ENCODE measurements around the gene TNIK.

Gene TNIK

DNA sequence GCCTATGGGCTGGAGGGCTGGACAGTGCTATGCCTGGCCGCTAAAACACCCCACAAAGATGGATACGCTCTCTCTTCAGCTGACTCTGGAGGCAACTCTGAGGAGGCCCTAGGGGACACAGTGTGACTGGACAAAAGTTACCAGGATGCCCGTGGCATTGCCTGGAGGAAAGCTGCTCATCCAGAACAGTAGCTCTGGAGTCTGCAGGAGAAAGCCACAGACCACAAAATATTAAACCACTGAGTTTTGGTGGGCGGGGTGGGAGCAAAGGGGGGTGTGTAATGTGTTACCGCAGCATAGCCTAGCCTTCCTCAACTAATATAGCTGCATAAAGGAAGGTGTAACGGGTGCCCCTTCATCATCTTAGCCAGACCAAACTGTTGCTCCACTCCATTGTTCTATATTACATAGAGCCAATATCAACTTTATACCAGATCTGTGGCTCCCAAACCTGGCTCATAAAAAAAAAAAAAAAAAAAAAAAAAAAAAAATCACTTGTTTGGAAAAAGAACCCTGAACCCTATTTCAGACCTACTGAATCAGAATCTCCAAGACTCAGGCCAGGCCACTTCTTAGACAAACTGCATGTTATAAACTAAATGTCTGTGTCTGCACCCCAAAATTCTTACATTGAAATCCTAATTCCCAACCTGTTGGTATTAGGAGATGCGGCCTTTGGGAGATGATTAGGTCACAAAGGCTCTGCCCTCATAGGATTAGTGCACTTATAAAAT, 132.6 kb downstream of the TNIK start:
- TF ChIP-seq SIN3A (IDR thresholded peaks at IDR 0.05; ENCODE audit: borderline replicate concordance, insufficient read depth, low read length) (no peak), POLR2AphosphoS5 (IDR thresholded peaks at IDR 0.05; ENCODE audit: low read depth, low read length) (no peak), TAF1 (IDR thresholded peaks at IDR 0.05; ENCODE audit: borderline replicate concordance, insufficient read depth, low read length) (no peak), FOXP2 (optimal IDR thresholded peaks at IDR 0.05; ENCODE audit: borderline replicate concordance, extremely low read depth, extremely low read length, insufficient read depth) (no peak)
- TF ChIP-seq, protein P1, sequence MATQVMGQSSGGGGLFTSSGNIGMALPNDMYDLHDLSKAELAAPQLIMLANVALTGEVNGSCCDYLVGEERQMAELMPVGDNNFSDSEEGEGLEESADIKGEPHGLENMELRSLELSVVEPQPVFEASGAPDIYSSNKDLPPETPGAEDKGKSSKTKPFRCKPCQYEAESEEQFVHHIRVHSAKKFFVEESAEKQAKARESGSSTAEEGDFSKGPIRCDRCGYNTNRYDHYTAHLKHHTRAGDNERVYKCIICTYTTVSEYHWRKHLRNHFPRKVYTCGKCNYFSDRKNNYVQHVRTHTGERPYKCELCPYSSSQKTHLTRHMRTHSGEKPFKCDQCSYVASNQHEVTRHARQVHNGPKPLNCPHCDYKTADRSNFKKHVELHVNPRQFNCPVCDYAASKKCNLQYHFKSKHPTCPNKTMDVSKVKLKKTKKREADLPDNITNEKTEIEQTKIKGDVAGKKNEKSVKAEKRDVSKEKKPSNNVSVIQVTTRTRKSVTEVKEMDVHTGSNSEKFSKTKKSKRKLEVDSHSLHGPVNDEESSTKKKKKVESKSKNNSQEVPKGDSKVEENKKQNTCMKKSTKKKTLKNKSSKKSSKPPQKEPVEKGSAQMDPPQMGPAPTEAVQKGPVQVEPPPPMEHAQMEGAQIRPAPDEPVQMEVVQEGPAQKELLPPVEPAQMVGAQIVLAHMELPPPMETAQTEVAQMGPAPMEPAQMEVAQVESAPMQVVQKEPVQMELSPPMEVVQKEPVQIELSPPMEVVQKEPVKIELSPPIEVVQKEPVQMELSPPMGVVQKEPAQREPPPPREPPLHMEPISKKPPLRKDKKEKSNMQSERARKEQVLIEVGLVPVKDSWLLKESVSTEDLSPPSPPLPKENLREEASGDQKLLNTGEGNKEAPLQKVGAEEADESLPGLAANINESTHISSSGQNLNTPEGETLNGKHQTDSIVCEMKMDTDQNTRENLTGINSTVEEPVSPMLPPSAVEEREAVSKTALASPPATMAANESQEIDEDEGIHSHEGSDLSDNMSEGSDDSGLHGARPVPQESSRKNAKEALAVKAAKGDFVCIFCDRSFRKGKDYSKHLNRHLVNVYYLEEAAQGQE (IDR thresholded peaks at IDR 0.05; ENCODE audit: insufficient read depth in 1 of 2, low read depth in 2 of 2, low read length in 2 of 2), result no peak

DNA sequence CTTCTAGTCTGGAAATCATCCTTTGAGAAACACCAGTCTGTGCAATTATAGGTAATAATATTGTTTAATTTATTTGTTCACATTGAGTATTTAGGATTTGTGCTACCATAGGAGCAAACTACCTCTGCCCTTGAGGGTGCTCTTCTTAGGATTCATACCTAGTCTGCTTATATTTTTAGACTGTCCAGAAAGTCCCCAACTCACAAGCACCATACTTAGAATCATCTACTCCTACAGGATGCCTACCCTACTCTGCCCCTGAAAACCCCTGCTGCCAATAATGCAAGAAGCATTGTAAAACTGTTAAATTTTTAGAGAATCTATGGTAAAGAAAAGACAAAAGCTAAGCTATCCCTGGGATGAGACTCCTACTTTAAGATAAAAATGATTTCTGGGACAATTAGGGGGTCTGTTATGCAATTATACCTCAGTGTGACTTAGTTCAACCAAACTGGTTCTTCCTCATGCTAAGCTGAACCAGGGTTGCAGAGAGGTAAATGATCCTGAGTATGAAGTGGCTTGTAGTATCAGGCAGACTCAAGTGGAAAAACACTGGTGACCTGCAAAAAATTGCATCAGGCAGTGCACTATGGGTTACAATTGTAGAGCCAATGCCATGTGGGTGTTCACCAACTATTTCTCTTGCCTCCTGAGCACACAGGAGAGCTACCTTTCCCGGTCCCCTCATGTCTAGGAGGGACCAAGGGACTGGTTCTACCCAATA, 133.3 kb downstream of the TNIK start:
- TF ChIP-seq POLR2AphosphoS5 (IDR thresholded peaks at IDR 0.05; ENCODE audit: low read depth, low read length) (no peak), FOXP2 (optimal IDR thresholded peaks at IDR 0.05; ENCODE audit: borderline replicate concordance, extremely low read depth, extremely low read length, insufficient read depth) (no peak), TAF1 (IDR thresholded peaks at IDR 0.05; ENCODE audit: borderline replicate concordance, insufficient read depth, low read length) (no peak), SIN3A (IDR thresholded peaks at IDR 0.05; ENCODE audit: borderline replicate concordance, insufficient read depth, low read length) (no peak)
- TF ChIP-seq, protein P1 (IDR thresholded peaks at IDR 0.05; ENCODE audit: insufficient read depth in 1 of 2, low read depth in 2 of 2, low read length in 2 of 2), result no peak

DNA sequence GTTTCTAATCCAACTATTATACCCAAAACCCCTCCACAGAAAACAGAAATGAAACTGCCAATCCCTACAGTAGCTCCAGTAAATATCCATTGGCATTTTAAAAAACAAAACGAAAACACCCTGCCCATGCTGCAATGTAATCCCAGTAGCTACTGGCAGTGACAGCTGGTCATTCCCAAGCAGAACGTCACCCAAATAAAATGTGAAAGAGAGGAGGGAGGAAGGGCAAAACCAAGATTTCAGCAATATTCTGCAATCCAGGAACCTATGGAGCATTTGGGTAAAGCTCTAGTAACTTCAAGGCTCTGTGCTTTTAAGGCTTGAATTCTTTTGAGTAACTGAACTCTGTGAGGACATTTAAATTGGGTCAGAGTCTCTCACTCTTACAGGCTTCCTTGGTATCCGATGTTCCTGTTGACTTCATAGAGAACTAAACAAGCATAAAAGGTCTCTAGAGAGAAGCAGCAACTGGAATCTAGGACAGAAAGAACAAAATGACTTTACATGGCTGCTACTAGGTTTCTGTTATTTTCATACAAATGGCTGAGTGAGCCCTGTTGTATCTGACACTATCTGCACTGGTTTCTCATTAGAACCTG, 136.2 kb downstream of the TNIK start:
- TF ChIP-seq TAF1 (IDR thresholded peaks at IDR 0.05; ENCODE audit: borderline replicate concordance, insufficient read depth, low read length), result no peak
- TF ChIP-seq, protein P1 (IDR thresholded peaks at IDR 0.05; ENCODE audit: insufficient read depth in 1 of 2, low read depth in 2 of 2, low read length in 2 of 2), result no peak
- no peak for TF ChIP-seq SIN3A (IDR thresholded peaks at IDR 0.05; ENCODE audit: borderline replicate concordance, insufficient read depth, low read length)
- TF ChIP-seq FOXP2 (optimal IDR thresholded peaks at IDR 0.05; ENCODE audit: borderline replicate concordance, extremely low read depth, extremely low read length, insufficient read depth), result no peak
- no peak for TF ChIP-seq POLR2AphosphoS5 (IDR thresholded peaks at IDR 0.05; ENCODE audit: low read depth, low read length)

DNA sequence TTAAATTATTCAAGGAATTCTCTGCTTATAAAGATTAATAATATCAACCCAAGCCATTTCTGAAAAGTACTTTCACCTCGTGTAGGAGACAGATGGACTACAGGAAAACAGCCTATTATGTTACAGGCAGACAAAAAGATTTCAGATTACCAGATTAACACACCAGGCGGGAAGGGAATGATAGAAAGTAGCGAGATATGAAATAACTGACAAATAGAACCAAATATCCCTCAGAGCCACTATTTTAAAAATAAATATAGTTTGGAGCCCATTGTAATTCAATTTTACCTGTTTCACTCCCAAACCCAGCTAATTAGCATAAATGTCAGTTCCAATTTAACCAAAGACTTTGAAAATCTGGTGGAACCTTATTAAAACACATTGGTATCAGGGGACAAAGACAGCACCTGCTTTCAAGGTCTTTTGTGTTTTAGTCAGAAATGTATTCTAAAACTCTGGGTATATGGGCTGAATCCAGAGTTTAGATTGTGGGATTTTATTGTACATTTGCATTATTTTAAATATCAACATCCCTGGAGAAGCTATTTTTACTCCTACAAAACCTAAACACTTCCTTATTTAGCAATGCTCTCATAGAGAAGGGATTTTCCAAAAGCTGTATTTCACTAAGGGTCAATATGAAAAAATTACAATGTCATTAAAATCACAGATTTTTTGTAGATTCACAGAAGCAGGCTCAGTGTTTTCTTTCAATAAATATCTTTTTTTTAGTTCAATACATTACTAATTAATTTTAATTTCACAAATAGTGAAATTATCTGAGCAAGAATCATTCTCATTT, 138.4 kb downstream of the TNIK start:
- TF ChIP-seq TAF1 (IDR thresholded peaks at IDR 0.05; ENCODE audit: borderline replicate concordance, insufficient read depth, low read length) (no peak), POLR2AphosphoS5 (IDR thresholded peaks at IDR 0.05; ENCODE audit: low read depth, low read length) (no peak), SIN3A (IDR thresholded peaks at IDR 0.05; ENCODE audit: borderline replicate concordance, insufficient read depth, low read length) (no peak), FOXP2 (optimal IDR thresholded peaks at IDR 0.05; ENCODE audit: borderline replicate concordance, extremely low read depth, extremely low read length, insufficient read depth) (no peak)
- TF ChIP-seq, protein P1 (IDR thresholded peaks at IDR 0.05; ENCODE audit: insufficient read depth in 1 of 2, low read depth in 2 of 2, low read length in 2 of 2), result no peak

All from PFSK-1 (cell line).